Activated naive CD4-positive, alpha-beta T cell treated with anti-CD3 and anti-CD28 coated beads, Interleukin-2, amount 50 U/mL, for 72 hours (primary cell): ENCODE results near the gene BBX. TPM values are rescaled to one million over a fixed set of nuclear protein-coding genes. Genes with fewer than 3 reads are reported as not detected.

ENCODE experiments used
- ATAC-seq, 2 donors: fragments of 150-1000 bp; cut with Tn5 transposase; 2 replicates each; pipeline ENCODE4 v1.10.0; 2021; ENCODE audit warnings: mild to moderate bottlenecking in 2 of 2, moderate library complexity in 2 of 2
- DNase-seq, 2 donors: peaks; one replicate each; pipeline ENCODE4 v3.0.0; 2021 to 2022; ENCODE audit warnings: low spot score in 2 of 2
- H3K27ac Mint-ChIP-seq, 2 donors: one replicate each; pipeline ENCODE4 v1.8.0; 2022; ENCODE audit warnings: mild to moderate bottlenecking in 2 of 2, mixed read lengths in 2 of 2
- H3K36me3 Mint-ChIP-seq, 2 donors: one replicate each; pipeline ENCODE4 v1.8.0; 2022; ENCODE audit warnings: mixed read lengths in 2 of 2
- H3K9me3 Mint-ChIP-seq, 2 donors: one replicate each; pipeline ENCODE4 v1.8.0; 2022; ENCODE audit warnings: mixed read lengths in 2 of 2
- total RNA-seq, 2 donors: library from RNA; stranded (reverse); gene quantifications; one replicate each; pipeline ENCODE4 v1.2.3, GENCODE V29; 2022

BBX gene
- total RNA-seq, 2 donors from 2014 or later = 42.9 to 46.0 TPM

- Mint-ChIP-seq H3K9me3 (no peaks in the 10 kb centered on the region), H3K27ac (no peak overlapping the region), H3K36me3 (peaks cover 0 to 7% of the 10 kb centered on the region in 2 donors)
- ATAC-seq (no peak), DNase-seq (no peak)
These were observed 204.3 kb downstream of the BBX start for GRCh38 chr3:107727102-107727501.

- no peaks in the 10 kb centered on the region for H3K9me3 Mint-ChIP-seq
- DNase-seq (no peak), ATAC-seq (peak; percentile 47 to 64)
- peaks cover 7 to 15% of the 10 kb centered on the region in 2 donors for H3K36me3 Mint-ChIP-seq
- H3K27ac Mint-ChIP-seq = no peak overlapping the region
These were observed 206.9 kb downstream of the BBX start for GRCh38 chr3:107729686-107730085.

DNA sequence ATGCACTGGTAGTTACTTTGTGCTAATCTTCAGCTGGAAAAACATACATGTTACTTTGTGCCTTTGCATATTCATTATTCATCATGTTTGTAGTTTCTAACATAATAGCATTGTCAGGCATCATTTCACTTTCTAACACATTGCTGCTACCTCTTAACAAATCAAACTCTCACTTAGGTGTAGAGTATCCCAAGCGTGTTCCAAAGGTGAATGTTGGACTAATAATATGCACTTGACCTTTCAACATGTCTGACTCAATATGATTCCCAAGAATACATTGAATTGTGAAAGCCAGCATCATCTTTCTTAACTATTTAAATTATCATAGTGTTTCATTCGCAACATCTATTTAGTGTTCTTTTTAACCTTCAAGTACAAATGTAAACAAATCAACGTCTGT lies 211.6 kb downstream of the BBX start:
- ATAC-seq = no peak
- no peak for DNase-seq
- H3K9me3 Mint-ChIP-seq = no peaks in the 10 kb centered on the region
- no peak overlapping the region for H3K27ac Mint-ChIP-seq
- H3K36me3 Mint-ChIP-seq = peaks cover 7 to 15% of the 10 kb centered on the region in 2 donors

- DNase-seq (no peak), ATAC-seq (no peak)
- Mint-ChIP-seq H3K36me3 (peaks cover 6 to 7% of the 10 kb centered on the region in 2 donors), H3K9me3 (no peaks in the 10 kb centered on the region), H3K27ac (no peak overlapping the region)
These were observed 215.2 kb downstream of the BBX start for GRCh38 chr3:107737914-107738313.

DNA sequence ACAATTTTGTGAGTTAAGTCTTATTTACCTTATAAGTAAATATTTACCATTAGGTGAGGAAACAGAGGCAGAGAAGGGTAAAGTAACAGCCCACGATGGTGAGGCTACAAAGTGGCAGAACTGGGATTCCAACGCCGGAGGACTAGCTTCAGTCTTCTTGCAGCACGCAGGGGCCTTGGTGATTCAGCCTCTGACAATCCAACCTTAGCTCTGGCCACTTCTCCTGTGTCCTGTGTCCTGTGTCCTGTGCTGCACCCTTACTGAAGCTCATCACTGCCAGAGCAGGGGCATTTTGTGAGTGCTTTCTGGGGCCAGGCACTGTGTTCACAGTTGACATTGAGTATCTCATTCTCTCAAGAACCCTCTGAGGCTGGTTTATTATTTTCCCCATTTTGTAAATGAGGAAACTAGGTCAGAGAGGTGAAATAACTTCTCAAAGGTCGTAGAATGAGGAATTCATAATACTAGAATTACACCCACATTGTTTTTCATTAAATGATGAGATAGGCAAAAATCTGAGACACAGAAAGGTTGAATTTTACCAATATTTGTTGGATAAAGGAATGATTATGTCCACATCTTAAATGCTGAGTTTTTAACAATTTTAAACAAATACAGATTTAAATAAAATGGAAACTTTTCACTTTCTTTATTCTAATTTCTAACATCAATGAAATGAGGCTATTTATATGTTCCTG lies 215.9 kb downstream of the BBX start:
- DNase-seq (no peak), ATAC-seq (no peak)
- H3K36me3 Mint-ChIP-seq = peaks cover 0 to under 1% of the 10 kb centered on the region in 2 donors
- no peak overlapping the region for H3K27ac Mint-ChIP-seq
- H3K9me3 Mint-ChIP-seq = no peaks in the 10 kb centered on the region

- no peak for ATAC-seq
- DNase-seq = no peak
- Mint-ChIP-seq H3K9me3 (no peaks in the 10 kb centered on the region), H3K36me3 (no peaks in the 10 kb centered on the region), H3K27ac (no peak overlapping the region)
These were observed 216.5 kb downstream of the BBX start for GRCh38 chr3:107739227-107739626.

- DNase-seq = no peak
- Mint-ChIP-seq H3K36me3 (no peaks in the 10 kb centered on the region), H3K9me3 (no peaks in the 10 kb centered on the region), H3K27ac (no peak overlapping the region)
- ATAC-seq = no peak
These were observed 218.5 kb downstream of the BBX start for GRCh38 chr3:107740992-107741896.

- DNase-seq = no peak
- ATAC-seq = no peak
- no peak overlapping the region for H3K27ac Mint-ChIP-seq
- H3K9me3 Mint-ChIP-seq = no peaks in the 10 kb centered on the region
- no peaks in the 10 kb centered on the region for H3K36me3 Mint-ChIP-seq
These were observed 222.6 kb downstream of the BBX start for GRCh38 chr3:107745354-107745753.

GRCh38 chr3:107752202-107752990 lies 229.6 kb downstream of the BBX start:
- Mint-ChIP-seq H3K36me3 (no peaks in the 10 kb centered on the region), H3K9me3 (no peaks in the 10 kb centered on the region), H3K27ac (no peak overlapping the region)
- ATAC-seq (no peak), DNase-seq (no peak)

DNA sequence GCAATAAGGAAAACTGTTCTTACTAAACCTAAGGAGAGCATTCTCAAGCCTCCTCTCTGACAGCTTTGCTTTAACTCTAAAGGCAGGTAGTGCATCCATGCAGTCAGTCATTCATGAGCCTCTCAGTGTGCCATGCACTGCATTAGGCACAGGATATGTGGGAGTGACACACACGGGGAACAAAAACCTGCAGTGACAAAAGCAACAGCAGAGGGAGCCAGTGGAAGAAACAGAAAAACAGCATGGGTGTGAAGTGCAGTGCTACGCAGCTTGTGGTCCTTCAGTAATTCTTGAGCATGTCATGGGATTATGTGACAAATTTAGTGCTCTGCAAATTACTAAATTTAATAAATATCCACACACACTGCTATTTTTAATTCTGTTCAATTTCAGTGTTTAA lies 230.7 kb downstream of the BBX start:
- peaks cover 0 to 5% of the 10 kb centered on the region in 2 donors for H3K36me3 Mint-ChIP-seq
- ATAC-seq (peak; percentile 28 to 62), DNase-seq (no peak)
- no peak overlapping the region for H3K27ac Mint-ChIP-seq
- no peaks in the 10 kb centered on the region for H3K9me3 Mint-ChIP-seq

GRCh38 chr3:107753976-107754375 lies 231.2 kb downstream of the BBX start:
- no peak for DNase-seq
- Mint-ChIP-seq H3K36me3 (peaks cover 0 to 5% of the 10 kb centered on the region in 2 donors), H3K27ac (no peak overlapping the region), H3K9me3 (no peaks in the 10 kb centered on the region)
- no peak for ATAC-seq

DNA sequence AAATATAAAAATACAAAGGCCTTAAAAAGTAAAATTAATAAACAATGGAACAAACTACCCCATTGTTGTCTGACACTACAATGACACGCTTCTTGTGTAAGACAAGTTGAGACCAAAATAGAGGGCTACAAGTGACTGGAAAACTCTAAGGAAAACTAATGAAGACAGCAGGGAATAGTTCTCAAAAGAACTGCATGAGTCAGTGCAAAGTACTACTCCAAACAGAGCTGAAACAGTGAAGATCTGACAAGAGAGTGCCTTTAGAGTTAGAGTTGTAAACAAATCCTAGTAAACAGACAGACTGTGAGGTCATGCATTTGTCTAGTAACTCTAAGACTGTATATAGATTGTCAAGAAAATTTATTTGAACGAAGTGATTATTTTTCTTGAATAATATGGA lies 233.9 kb downstream of the BBX start:
- DNase-seq (no peak), ATAC-seq (no peak)
- no peaks in the 10 kb centered on the region for H3K9me3 Mint-ChIP-seq
- H3K27ac Mint-ChIP-seq = no peak overlapping the region
- H3K36me3 Mint-ChIP-seq = peaks cover 0 to 10% of the 10 kb centered on the region in 2 donors

GRCh38 chr3:107757140-107757539 lies 234.4 kb downstream of the BBX start:
- DNase-seq (no peak), ATAC-seq (no peak)
- Mint-ChIP-seq H3K36me3 (peaks cover 0 to 10% of the 10 kb centered on the region in 2 donors), H3K27ac (no peak overlapping the region), H3K9me3 (no peaks in the 10 kb centered on the region)

- DNase-seq = no peak
- Mint-ChIP-seq H3K27ac (no peak overlapping the region), H3K9me3 (no peaks in the 10 kb centered on the region), H3K36me3 (peaks cover 2 to 10% of the 10 kb centered on the region in 2 donors)
- ATAC-seq = no peak
These were observed 237.4 kb downstream of the BBX start for GRCh38 chr3:107760144-107760543.

GRCh38 chr3:107761391-107761790 lies 238.6 kb downstream of the BBX start:
- H3K9me3 Mint-ChIP-seq = no peaks in the 10 kb centered on the region
- no peak for DNase-seq
- peak overlapping the region in 1 of 2 donors; percentile 10 for H3K27ac Mint-ChIP-seq
- peaks cover 14 to 15% of the 10 kb centered on the region in 2 donors for H3K36me3 Mint-ChIP-seq
- ATAC-seq = no peak

DNA sequence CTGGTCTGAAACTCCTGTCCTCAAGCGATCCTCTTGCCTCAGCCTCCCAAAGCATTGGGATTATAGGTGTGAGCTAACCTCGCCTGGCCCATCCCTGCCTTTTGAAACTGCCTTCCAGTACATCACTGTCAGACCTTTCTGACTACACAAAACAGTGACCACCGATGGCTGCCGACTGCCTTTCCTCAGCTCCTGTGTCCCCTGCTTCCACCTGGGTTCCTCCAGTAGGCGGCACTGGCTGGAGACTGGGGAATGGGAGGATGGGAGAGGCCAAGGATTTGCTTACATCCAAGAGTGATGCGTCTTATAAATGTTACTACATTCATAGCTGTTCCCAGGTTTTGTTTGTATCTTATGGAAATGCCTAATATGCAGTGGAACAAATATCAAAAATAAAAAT lies 242.8 kb downstream of the BBX start:
- no peak for ATAC-seq
- H3K9me3 Mint-ChIP-seq = no peaks in the 10 kb centered on the region
- peaks cover 10 to 14% of the 10 kb centered on the region in 2 donors for H3K36me3 Mint-ChIP-seq
- no peak for DNase-seq
- no peak overlapping the region for H3K27ac Mint-ChIP-seq
